Activated naive CD4-positive, alpha-beta T cell treated with Interleukin-2 at 50 U/mL for 16 hours (primary cell): ENCODE measurements around the gene CDK10.

Source experiments
- DNase-seq: peaks from one replicate; pipeline ENCODE4 v3.0.0-alpha.2; 2020

CDK10 gene

GRCh38 chr16:89738072-89738377 lies 51.5 kb downstream of the CDK10 start:
- no peak for DNase-seq

- DNase-seq = no peak
These were observed 52.2 kb downstream of the CDK10 start for GRCh38 chr16:89738538-89739317.

DNA sequence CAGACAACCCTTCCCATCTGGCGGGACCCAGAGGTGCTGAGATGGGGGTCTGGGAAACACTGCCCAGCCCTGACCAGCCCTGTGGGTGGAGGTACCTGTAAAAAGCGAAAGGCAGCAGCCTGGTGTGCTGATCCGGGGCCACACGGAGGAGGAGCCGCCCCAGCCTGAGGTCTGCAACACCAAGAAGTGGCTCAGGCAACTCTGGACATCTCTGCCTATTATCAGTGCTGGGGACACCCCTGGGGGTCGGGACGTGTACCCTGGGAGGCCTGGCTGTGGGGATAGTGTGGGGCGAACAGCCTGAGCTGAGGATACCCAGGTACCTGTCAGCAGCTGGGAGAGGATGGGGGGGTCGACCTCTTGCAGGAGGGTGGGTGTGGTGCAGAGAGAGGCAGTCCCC lies 52.9 kb downstream of the CDK10 start:
- DNase-seq = no peak

DNA sequence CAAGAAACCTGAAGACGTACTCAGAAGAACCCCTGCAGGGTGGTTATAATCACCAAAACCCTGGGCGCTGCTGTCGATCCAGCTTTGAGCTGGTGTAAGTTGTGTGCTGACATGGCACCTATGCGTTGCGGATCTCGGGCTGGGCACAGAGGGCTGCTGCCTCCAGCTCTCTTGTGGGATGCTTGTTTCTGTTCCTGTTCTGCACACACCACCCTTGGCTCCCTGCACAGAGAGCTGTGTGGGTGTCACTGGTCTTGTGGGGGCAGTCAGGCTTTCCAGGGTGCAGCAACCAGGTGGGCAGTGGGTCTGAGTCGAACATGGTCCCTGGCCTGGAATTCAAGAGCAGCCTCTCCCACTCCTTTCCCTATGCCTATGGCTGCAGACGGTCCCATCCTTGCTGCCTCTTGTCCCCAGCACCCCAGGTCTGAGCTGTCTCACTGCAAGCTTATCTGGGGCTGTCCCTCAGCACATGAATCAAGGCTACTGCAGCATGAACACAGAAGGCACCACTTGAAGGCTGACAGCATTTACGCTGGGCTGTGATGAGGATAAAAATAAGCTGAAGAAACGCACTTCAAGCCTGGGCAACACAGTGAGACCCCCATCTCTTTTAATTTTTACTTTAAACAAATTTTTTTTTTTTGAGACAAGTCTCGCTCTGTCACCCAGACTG lies 55.0 kb downstream of the CDK10 start:
- DNase-seq = no peak

DNA sequence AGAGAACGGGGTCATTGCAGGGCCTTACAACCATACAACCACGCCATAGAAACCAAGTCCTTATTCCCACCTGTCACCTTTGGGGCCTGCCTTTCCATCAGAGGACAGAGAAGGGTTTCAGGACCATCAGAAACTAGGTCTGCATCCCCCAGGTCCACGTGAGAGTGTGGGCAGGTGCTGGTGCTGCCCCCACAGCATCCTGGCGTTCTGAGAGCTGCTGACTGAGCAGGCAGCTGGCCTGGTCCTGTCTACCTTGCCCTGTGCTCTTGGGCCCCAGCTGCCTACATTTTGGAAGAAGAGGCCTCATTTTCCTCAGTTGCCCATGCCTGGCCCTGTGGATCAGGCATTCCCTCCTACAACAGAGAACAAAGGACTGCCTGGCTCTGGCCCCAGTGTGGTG lies 56.5 kb downstream of the CDK10 start:
- no peak for DNase-seq

- no peak for DNase-seq
These were observed 58.3 kb downstream of the CDK10 start for GRCh38 chr16:89744813-89745212.
